Upper lobe of left lung (tissue), 4 donors: ENCODE results near the gene SLC8A2.

Experiments used
- EP300 ChIP-seq, 4 donors: sonication (generic); formaldehyde crosslinking; IDR thresholded peaks; one replicate each; pipeline ENCODE4 v1.5.1; 2017; ENCODE audit warnings: antibody characterized with exemption in 4 of 4, control low read depth in 2 of 4
- TF ChIP-seq, protein P1 (sequence below), 6 experiments: fragments of 450-650 bp in 4 of 6; fragments of 200-600 bp in 2 of 6; sonication (generic) in 2 of 6; IDR thresholded peaks; one replicate each; pipeline ENCODE4 v1.5.1; 2016 to 2019; ENCODE audit warnings: antibody characterized with exemption in 6 of 6

DNA sequence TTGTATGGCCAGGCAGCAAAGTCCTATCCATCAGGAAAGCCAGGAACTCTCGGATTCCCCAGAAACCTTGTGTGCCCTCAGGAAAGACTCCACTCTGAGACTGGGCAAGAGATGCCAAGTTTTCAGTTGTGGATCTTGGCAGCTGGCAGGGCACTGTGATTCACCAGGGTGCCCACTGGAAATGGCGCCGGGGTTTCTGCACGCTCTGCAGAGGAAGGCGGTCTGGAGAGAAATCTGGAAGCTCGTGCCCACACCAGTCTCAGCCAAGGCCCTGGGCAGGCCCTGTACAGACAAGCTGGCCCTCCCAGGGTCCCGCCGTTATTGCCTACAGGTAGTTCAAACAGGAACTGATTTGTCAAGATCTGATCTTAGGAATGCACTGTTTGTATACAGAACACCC is 38.3 kb upstream of the SLC8A2 start:
- TF ChIP-seq, protein P1, sequence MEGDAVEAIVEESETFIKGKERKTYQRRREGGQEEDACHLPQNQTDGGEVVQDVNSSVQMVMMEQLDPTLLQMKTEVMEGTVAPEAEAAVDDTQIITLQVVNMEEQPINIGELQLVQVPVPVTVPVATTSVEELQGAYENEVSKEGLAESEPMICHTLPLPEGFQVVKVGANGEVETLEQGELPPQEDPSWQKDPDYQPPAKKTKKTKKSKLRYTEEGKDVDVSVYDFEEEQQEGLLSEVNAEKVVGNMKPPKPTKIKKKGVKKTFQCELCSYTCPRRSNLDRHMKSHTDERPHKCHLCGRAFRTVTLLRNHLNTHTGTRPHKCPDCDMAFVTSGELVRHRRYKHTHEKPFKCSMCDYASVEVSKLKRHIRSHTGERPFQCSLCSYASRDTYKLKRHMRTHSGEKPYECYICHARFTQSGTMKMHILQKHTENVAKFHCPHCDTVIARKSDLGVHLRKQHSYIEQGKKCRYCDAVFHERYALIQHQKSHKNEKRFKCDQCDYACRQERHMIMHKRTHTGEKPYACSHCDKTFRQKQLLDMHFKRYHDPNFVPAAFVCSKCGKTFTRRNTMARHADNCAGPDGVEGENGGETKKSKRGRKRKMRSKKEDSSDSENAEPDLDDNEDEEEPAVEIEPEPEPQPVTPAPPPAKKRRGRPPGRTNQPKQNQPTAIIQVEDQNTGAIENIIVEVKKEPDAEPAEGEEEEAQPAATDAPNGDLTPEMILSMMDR (IDR thresholded peaks at IDR 0.05) = no peak
- TF ChIP-seq EP300 (IDR thresholded peaks at IDR 0.05) = no peak
